GM12878 (cell line): ENCODE measurements around the gene AKNA. TPM values are rescaled to one million over a fixed set of nuclear protein-coding genes. Genes with fewer than 3 reads are reported as not detected.

Source experiments
- ATAC-seq: fragments of 200-7000 bp; cut with Tn5 transposase; 3 replicates; pipeline ENCODE4 v1.9.1; 2020; ENCODE audit warnings: mild to moderate bottlenecking, moderate library complexity
- BruUV-seq: library from RNA; stranded (reverse); fragments of 400-500 nt; replicated peaks from 2 replicates; lab custom pipeline; 2021; lab: Mats Ljungman, UMichigan
- CTCF ChIA-PET: fragments of 300-600 bp; sonication (Branson Sonifier 250); formaldehyde crosslinking; extraction: SDS; loops from one replicate; lab custom pipeline; 2021; ENCODE audit warnings: inconsistent platforms; lab: Yijun Ruan, JAX
- POLR2A ChIA-PET: fragments of 350-600 bp; formaldehyde crosslinking; extraction: SDS; loops from one replicate; lab custom pipeline; 2021; ENCODE audit warnings: inconsistent platforms; lab: Charles Lee
- RAD21 ChIA-PET: fragments of 300-600 bp; sonication (Branson Sonifier 250); formaldehyde crosslinking; loops from one replicate; lab custom pipeline; 2023; ENCODE audit warnings: antibody characterized with exemption; ENCODE audit not compliant: unreplicated experiment; lab: Charles Lee
- SMC1A ChIA-PET: fragments of 300-600 bp; sonication (Branson Sonifier 250); formaldehyde crosslinking; loops from one replicate; lab custom pipeline; 2023; ENCODE audit not compliant: unreplicated experiment, uncharacterized antibody; lab: Charles Lee
- DNase-seq: peaks from one replicate; pipeline ENCODE4 v3.0.0-alpha.2; 2011; ENCODE audit warnings: low read depth, low spot score
- FAIRE-seq: peaks from 3 replicates; lab custom pipeline; 2011; peaks lifted over from hg19 to GRCh38; lab: Jason Lieb, UNC
- H2AFZ ChIP-seq: 2 replicates; pipeline ENCODE4 v1.6.0; 2011; ENCODE audit warnings: low read depth, low read length, control low read depth; ENCODE audit not compliant: control insufficient read depth
- H3K27ac ChIP-seq: 2 replicates; pipeline ENCODE4 v1.5.1; 2011; ENCODE audit warnings: control low read depth; ENCODE audit not compliant: control insufficient read depth, insufficient read depth
- H3K27me3 ChIP-seq, 2 experiments: replicated peaks in 1 of 2; 2 replicates each; pipeline versions ENCODE4 v1.6.0 to v1.6.1; 2011; ENCODE audit warnings: low read length in 1 of 2; ENCODE audit not compliant: control insufficient read depth in 2 of 2, insufficient read depth in 2 of 2
- H3K36me3 ChIP-seq, 2 experiments: 2 replicates each; pipeline ENCODE4 v1.5.1; 2011; ENCODE audit warnings: low read length in 1 of 2; ENCODE audit not compliant: control insufficient read depth in 2 of 2, insufficient read depth in 2 of 2
- H3K4me1 ChIP-seq: 2 replicates; pipeline ENCODE4 v1.6.1; 2011; ENCODE audit warnings: mild to moderate bottlenecking, low read length, moderate library complexity, mixed read lengths; ENCODE audit not compliant: control insufficient read depth, insufficient read depth
- H3K4me2 ChIP-seq: 2 replicates; pipeline ENCODE4 v1.6.0; 2011; ENCODE audit warnings: control low read depth; ENCODE audit not compliant: control insufficient read depth, insufficient read depth
- H3K4me3 ChIP-seq: fragments of 200-600 bp; sonication (generic); 2 replicates; pipeline ENCODE4 v1.5.1; 2016
- H3K79me2 ChIP-seq: 2 replicates; pipeline ENCODE4 v1.6.0; 2011; ENCODE audit warnings: low read length; ENCODE audit not compliant: control insufficient read depth, insufficient read depth
- H3K9ac ChIP-seq: 2 replicates; pipeline ENCODE4 v1.8.0; 2011; ENCODE audit warnings: low read length, control low read depth, mixed read lengths; ENCODE audit not compliant: control insufficient read depth, insufficient read depth
- H3K9me3 ChIP-seq: replicated peaks from 3 replicates; pipeline ENCODE4 v1.5.1; 2011; ENCODE audit warnings: mild to moderate bottlenecking, low read length; ENCODE audit not compliant: control insufficient read depth, insufficient read depth
- H4K20me1 ChIP-seq: 2 replicates; pipeline ENCODE4 v1.6.0; 2011; ENCODE audit not compliant: control insufficient read depth, insufficient read depth
- IKZF2 ChIP-seq, 2 experiments: fragments of 450-650 bp; IDR thresholded peaks; 2 replicates each; pipeline ENCODE4 v1.6.1; 2017; ENCODE audit warnings: mild to moderate bottlenecking in 2 of 2, moderate library complexity in 2 of 2
- POLR2A ChIP-seq: IDR thresholded peaks from 2 replicates; pipeline ENCODE4 v1.6.1; 2011; ENCODE audit warnings: low read depth, mild to moderate bottlenecking, low read length
- POLR2AphosphoS5 ChIP-seq: IDR thresholded peaks from 2 replicates; pipeline ENCODE4 v1.6.1; 2011; ENCODE audit warnings: mild to moderate bottlenecking, low read length, inconsistent platforms
- TBL1XR1 ChIP-seq: IDR thresholded peaks from 2 replicates; pipeline ENCODE4 v1.6.1; 2012; ENCODE audit warnings: low read depth, low read length, improper control_type of control experiment
- WGBS: methylation state at CpG from one replicate; pipeline ENCODE4 v1.1.6; 2016; ENCODE audit warnings: low lambda C conversion rate; ENCODE audit not compliant: insufficient replicate concordance, insufficient coverage; ENCODE audit errors: missing lambda C conversion rate; 5-methylcytosine and 5-hydroxymethylcytosine counted together
- in situ Hi-C: fragments of 300-500 bp; cut with MboI; formaldehyde crosslinking; loops from 9 replicates; pipeline ENCODE4 v1.14.3; 2018; ENCODE audit warnings: mixed read lengths
- intact Hi-C: fragments of 100-400 bp; cut with micrococcal nuclease; formaldehyde crosslinking; loops from one replicate; pipeline ENCODE4 v1.14.2; 2022; ENCODE audit not compliant: unreplicated experiment
- polyA plus RNA-seq, 11 experiments: library from polyadenylated mRNA; depleted of rRNA in 4 of 11; unstranded in 6 of 11; stranded (reverse) in 5 of 11; fragments of >200 nt; fragmentation: Nextera tagmentation in 4 of 11; fragmentation: Illumina TruSeq in 1 of 11; extraction: Ambion mirVana in 4 of 11; extraction: Trizol in 1 of 11; gene quantifications; 1 replicate in 1 of 11; 2 replicates in 10 of 11; pipeline versions ENCODE4 v1.2.1 to v1.2.3, GENCODE V29; 2011 to 2016; ENCODE audit warnings: inconsistent platforms in 2 of 11, missing spikeins in 2 of 11, low read depth in 1 of 11
- total RNA-seq, 4 experiments: library from RNA; depleted of rRNA in 3 of 4; stranded (reverse); fragments of >200 nt in 3 of 4; fragmentation: Illumina TruSeq in 1 of 4; extraction: Trizol in 1 of 4; gene quantifications; 2 replicates each; pipeline versions ENCODE4 v1.2.1 to v1.2.3, GENCODE V29; 2013 to 2021

The AKNA gene
- total and polyA plus RNA-seq, 10 of the 15 experiments (the other 5 are each of a cell fraction or from before 2014, with no cell fraction given) = 1.6 to 132 (median 35.3) TPM

DNA sequence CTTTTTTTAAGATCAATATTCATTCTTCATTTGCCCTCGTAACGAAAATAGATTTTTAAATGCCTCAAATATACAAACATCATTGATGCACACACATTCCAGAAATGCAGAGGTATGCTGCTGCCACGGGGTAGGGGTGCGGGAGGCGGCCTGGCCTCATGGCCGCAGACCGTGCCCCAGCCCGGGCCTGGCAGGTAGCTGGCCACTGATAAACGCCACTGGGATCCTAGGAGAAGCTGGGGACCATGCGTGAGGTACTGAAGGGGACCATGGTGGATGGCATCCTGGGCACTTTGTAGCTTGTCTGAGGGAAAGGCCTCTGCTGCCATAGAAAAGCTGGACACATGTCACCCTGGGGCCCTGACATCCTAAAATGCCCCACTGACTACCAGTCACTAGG is 51.6 kb downstream of the AKNA start:
- ATAC-seq = no peak
- ChIA-PET SMC1A (interaction anchor here (1.2 to 1.3 kb wide), 2 partner anchors 10 to 70 kb away, joined by 3 read pairs; no protein-coding TSS in a partner anchor), RAD21 (interaction anchor here (0.9 to 1.3 kb wide), 2 partner anchors 51 to 70 kb away, joined by 4 read pairs; partner anchors contain the start of gene AKNA), CTCF (no interaction called here), POLR2A (no interaction called here)
- Histone ChIP-seq H3K4me2 (no peak overlapping the region), H3K9ac (no peak overlapping the region), H3K4me3 (no peak overlapping the region), H3K27me3 (no peaks in the 10 kb centered on the region), H4K20me1 (0 out of 2 replicates have a peak, but pooled peaks cover 4% of the 10 kb centered on the region), H3K79me2 (no peaks in the 10 kb centered on the region), H3K4me1 (peaks cover 6% of the 10 kb centered on the region; the same call in 1 of the 2 replicates), H2AFZ (no peak overlapping the region), H3K27ac (no peak overlapping the region), H3K36me3 (peaks cover 29 to 41% of the 10 kb centered on the region in 2 experiments), H3K9me3 (peaks cover 3% of the 10 kb centered on the region; the same call in 2 of the 3 replicates)
- DNase-seq = no peak
- in situ Hi-C loops = no loop called here
- no TSS peak for BruUV-seq
- FAIRE-seq = no peak
- intact Hi-C loops = no loop called here
- WGBS = 88% methylated on average over 10 of the region's 10 CpGs
- TF ChIP-seq IKZF2 (IDR thresholded peaks at IDR 0.05) (no peak), POLR2A (0 out of 2 replicates have a peak, but pooled peaks have one; percentile 34), POLR2AphosphoS5 (0 out of 2 replicates have a peak, but pooled peaks have one; percentile 36)

DNA sequence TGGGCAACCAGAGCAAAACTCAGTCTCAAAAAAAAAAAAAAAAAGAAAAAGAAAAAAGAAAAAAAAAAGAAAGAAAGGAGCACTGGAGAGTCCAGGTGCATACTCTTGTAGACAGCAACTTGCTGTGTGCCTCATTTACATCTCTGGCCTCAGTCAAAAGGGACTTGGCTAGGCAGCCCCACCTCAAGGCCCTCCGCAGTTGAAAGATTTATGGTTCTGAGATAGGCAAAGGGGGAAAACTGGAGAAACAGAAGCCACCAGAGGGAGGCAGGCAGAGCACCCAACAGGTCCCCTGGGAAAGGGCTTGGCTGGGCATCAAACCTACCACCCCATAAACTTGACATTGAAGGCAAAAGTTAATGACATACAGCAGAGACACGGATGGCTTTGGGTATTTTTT is 52.0 kb downstream of the AKNA start:
- H3K4me1 ChIP-seq = peaks cover 6% of the 10 kb centered on the region; the same call in 1 of the 2 replicates
- ChIA-PET RAD21 (interaction anchor here (1.3 kb wide), 1 partner anchor 70 kb away, joined by 4 read pairs; no protein-coding TSS in a partner anchor), CTCF (no interaction called here)
- H3K27me3 ChIP-seq = no peaks in the 10 kb centered on the region
- FAIRE-seq (no peak), DNase-seq (no peak)
- in situ Hi-C loops = no loop called here
- no peaks in the 10 kb centered on the region for H3K79me2 ChIP-seq
- H3K4me2 ChIP-seq = no peak overlapping the region
- peaks cover 3% of the 10 kb centered on the region; the same call in 2 of the 3 replicates for H3K9me3 ChIP-seq
- H3K9ac ChIP-seq = no peak overlapping the region
- no peak overlapping the region for H2AFZ ChIP-seq
- TF ChIP-seq TBL1XR1 = no peak
- TF ChIP-seq POLR2AphosphoS5 = 0 out of 2 replicates have a peak, but pooled peaks have one; percentile 15
- TF ChIP-seq, all 136 proteins: peak for 1
- no peak for ATAC-seq
- H3K27ac ChIP-seq = no peak overlapping the region
- WGBS = 96% methylated on average over 2 of the region's 2 CpGs
- 0 out of 2 replicates have a peak, but pooled peaks cover 4% of the 10 kb centered on the region for H4K20me1 ChIP-seq
- H3K4me3 ChIP-seq = no peak overlapping the region
- intact Hi-C loops = no loop called here
- SMC1A ChIA-PET = no interaction called here
- BruUV-seq = no TSS peak
- peaks cover 29 to 37% of the 10 kb centered on the region in 2 experiments for H3K36me3 ChIP-seq
- POLR2A ChIA-PET = interaction anchor here (0.7 kb wide), 1 partner anchor 661 kb away, joined by 4 read pairs; no protein-coding TSS in a partner anchor
